HG03066 (cell line): ENCODE results near the gene RBM42.
"Not testable (repeated sequence)": the region's sequence is repeated elsewhere in the genome, so short reads cannot be mapped to it uniquely, and the experiment has no call there.

Source experiments
- ATAC-seq: cut with Tn5 transposase; IDR thresholded peaks from one replicate; pipeline ENCODE4 v1.9.1; 2021; ENCODE audit warnings: low read depth; ENCODE audit not compliant: unreplicated experiment

The RBM42 gene, protein sequence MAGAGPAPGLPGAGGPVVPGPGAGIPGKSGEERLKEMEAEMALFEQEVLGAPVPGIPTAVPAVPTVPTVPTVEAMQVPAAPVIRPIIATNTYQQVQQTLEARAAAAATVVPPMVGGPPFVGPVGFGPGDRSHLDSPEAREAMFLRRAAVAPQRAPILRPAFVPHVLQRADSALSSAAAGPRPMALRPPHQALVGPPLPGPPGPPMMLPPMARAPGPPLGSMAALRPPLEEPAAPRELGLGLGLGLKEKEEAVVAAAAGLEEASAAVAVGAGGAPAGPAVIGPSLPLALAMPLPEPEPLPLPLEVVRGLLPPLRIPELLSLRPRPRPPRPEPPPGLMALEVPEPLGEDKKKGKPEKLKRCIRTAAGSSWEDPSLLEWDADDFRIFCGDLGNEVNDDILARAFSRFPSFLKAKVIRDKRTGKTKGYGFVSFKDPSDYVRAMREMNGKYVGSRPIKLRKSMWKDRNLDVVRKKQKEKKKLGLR

DNA sequence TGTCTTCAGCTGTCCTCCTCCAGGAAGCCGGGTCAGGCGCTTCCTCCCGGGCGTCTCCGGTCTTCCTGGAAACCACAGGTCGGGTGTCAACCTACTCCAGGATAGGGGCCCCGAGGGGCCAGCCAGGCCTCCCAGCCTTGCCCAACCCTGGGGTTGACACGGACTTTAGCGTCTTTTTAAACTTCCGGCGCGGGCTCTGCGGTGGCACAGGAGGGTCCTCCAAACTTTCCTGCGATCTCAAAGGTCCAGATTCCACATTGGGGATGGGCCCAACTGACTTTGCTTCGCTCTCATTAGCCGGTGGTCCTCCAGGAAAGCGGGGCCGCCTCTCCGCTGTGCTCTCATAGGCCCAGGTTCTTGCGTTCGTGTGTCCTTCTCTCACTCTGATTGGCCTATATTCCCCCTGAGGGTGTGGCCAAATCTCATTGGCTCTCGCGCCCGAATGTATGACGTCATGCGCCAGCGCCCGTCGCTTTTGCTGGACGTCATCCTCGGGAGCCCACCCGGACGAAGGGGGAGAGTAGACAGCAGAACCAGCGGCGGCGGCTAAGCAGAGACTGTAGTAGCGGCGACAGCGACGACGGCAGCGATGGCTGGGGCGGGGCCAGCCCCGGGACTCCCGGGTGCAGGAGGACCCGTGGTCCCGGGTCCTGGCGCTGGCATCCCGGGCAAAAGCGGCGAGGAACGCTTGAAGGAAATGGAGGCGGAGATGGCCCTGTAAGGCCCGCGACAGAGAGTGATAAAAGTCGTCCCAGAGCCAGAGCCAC is at the start of gene RBM42:
RBM42 (plus strand) TSS at position 472 of the 767 bp plus-strand sequence; CDS start at position 590, 118 bp downstream.
- ATAC-seq: peak; percentile 95

DNA sequence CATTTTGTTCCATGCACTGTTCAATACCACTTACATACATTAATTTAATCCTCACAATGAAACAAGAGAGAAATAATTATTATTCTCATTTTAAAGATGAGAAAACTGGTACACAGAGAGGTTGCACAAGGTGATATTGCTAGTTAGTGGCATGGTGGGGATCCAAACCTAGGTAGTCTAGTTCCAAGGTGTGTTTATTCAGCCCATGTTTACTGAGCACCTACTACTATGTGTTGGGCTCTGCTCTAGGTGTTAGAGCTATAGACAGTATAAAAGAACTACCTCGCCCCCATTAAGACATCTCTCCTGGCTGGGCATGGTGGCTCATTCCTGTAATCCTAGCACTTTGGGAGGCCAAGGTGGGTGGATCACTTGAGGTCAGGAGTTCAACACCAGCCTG is 46.1 kb upstream of the RBM42 start:
- no peak for ATAC-seq

DNA sequence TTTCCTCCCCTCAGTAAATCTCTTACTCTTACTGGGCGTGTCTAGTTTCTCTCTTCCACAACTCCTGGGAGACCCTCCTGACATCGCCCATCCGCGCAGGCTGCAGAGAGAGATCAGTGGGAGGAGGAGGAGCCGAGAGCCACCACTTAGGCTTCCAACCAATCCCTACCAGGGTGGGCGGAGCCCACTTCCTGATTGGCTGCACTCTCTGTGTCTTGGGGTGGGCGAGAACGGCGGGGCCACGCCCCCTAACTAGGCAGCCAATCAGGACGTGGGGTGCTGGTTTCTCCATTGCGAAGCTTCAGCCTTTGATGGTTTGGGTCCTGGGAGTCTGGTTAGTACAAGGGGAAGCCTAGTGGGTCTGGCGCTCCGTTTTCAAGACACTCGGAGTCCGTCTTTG is 43.0 kb upstream of the RBM42 start, which contains the start of gene PMIS2:
PMIS2 (plus strand) TSS at position 326 of the 400 bp plus-strand sequence. CDS start 87 bp downstream, outside the sequence.
- no peak for ATAC-seq

DNA sequence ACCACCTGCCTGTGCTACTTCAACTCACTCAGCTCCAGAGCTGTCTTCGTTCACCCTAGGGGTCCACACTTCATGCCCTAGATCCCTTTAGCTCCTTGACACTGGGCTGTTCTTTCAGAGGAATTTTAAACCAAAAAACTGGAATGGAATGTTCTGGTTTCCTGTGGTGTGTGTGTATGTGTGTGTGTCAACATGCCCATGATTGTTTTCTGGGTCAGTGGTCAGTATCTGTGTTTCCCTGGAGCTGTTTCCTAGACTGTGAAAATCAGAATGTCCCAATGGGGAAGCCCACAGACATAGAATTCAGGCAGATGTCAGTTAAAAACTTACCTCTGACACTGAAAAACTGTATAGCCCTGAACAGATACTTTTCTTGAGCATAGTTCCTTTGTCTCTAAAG is 41.5 kb upstream of the RBM42 start:
- ATAC-seq: no peak

DNA sequence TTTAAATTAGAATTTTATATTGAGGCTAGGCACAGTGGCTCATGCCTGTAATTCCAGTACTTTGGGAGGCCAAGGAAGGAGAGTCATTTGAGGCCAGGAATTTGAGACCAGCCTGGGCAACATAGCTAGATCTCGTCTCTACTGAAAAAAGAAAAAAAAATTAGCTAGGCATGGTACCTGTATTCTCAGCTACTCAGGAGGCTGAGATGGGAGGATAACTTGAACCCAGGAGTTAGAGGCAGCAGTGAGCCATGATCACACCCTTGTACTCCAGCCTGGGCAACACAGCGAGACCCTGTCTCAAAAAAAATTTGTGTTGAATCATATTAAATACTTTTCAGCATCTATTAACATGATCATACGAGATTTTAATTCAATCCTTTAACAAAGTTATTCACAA is 38.0 kb upstream of the RBM42 start:
- ATAC-seq: no peak

DNA sequence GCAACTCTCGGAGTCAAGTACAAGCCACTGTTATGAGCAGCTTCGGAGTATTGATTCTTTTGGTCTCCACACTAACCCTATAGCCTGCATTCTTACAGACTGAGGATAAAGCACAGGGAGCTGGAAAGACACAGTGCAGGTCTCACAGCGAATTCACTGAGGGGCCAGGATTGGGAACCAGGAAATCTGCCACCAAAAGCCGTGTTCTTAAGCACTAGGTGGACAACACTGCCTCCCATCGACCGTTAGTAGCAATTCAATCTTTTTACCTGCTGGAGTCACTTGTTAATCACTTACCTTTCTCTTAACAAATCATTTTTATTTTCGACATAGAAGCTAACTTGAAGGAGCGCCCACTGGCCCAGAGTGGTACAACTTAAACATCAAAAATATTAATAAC is 36.6 kb upstream of the RBM42 start:
- ATAC-seq: no peak

DNA sequence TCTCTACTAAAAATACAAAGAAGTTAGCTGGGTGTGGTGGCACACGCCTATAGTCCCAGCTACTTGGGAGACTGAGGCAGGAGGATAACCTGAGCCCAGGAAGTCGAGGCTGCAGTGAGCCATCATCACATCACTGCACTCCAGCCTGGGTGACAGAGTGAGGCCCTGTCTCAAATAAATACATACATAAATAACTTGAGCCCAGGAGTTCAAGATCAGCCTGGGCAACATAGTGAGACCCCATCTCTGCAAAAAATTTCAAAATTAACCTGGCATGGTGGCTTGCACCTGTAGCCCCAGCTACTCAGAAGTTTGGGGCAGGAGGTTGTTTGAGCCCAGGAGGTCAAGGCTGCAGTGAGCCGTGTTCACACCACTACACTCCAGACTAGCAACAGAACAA is 33.8 kb upstream of the RBM42 start:
- ATAC-seq: not testable (repeated sequence)

DNA sequence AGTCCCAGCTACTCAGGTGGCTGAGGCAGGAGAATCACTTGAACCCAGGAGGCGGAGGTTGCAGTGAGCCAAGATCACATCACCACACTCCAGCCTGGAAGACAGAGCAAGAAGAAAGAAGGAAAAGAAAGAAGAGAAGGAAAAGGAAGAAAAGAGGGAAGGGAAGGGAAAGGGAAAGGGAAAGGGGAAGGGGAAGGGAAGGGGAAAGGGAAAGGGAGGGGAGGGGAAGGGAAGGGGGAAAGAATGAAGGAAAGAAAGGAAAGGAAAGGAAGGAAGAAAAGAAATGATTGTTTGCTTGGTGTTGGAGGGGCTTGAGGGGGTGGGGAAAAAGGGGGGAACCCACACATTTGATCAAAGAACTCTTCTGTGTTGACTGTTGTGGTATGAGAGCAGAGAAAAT is 32.9 kb upstream of the RBM42 start:
- no peak for ATAC-seq

DNA sequence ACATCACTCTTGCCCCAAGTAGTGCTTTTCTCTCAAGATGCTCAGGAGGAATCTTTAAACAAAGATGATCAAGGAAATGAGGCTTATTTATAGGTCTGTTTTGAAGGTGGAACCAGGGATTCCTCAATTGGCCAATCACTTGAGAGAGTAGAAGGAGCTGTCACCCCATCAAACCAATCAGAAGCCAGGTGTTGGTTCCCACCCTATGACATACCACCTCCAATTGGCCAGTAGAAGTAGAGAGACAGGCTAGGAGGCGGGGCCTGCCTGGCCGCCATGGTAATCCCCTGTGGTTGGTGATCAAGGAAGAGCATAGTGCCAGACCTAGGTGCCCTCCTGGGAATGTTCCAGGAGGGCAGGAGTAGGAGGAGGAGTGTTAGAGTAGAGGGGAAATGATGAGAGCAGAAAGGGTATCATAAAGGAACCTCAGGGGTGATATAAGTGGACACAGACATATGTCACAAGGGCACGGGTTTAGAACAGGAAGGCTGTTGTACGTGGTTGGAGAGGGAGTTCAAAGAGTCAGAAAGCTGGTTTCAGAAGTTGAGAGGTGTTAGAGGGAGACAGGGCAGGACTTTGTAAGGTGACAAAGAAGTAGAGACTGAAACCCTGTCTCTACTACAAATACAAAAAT is 32.4 kb upstream of the RBM42 start:
- ATAC-seq: no peak

DNA sequence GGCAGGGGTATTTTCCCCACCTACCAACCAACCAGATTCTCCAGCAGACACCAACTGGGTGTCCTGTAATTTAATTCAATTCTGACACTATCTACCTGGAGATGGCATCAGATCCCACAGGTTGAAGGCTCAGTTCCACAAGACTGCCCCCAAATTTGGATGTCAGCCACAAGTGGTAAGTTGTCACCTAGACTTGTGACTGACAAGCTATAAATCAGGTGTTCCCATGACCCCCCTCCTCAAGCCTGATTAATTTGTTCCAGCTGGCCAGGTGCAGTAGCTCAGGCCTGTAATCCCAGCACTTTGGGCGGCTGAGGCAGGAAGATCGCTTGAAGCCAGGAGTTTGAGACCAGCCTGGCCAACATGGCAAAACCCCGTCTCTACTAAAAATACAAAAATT is 26.9 kb upstream of the RBM42 start:
- ATAC-seq: no peak

DNA sequence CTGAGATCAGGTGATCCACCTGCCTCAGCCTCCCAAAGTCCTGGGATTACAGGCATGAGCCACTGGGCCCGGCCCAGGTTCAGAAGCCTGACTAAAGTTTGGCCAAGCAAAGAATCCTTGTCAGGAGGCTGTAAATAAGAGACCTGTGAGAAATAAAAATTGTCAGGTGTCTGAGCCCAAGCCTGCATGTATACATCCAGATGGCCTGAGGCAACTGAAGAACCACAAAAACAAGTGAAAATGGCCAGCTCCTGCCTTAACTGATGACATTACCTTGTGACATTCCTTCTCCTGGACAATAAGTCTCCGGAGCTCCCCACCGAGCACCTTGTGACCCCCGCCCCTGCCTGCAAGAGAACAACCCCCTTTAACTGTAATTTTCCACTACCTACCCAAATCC is 24.4 kb upstream of the RBM42 start:
- not testable (repeated sequence) for ATAC-seq

DNA sequence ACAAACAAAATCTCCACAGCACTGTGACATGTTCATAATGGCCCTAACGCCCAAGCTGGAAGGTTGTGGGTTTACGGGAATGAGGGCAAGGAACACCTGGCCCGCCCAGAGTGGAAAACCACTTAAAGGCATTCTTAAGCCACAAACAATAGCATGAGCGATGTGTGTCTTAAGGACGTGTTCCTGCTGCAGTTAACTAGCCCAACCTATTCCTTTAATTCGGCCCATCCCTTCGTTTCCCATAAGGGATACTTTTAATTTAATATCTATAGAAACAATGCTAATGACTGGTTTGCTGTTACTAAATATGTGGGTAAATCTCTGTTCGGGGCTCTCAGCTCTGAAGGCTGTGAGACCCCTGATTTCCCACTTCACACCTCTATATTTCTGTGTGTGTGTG is 21.7 kb upstream of the RBM42 start:
- not testable (repeated sequence) for ATAC-seq

DNA sequence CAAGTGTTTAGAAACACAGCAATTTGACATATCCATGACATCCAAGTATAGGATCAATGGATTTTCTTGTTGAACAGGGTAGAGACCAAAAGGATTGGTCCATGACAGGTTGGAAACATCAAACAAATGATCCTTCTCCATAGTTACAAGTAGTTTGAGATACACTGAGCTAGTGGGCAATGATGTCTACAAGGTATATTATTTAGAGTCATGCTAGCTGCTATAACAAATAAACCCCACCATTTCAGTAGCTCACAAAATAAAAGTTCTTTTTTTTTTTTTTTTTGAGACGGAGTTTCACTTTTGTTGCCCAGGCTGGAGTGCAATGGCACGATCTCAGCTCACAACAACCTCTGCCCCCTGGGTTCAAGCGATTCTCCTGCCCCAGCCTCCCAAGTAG is 21.2 kb upstream of the RBM42 start:
- no peak for ATAC-seq

DNA sequence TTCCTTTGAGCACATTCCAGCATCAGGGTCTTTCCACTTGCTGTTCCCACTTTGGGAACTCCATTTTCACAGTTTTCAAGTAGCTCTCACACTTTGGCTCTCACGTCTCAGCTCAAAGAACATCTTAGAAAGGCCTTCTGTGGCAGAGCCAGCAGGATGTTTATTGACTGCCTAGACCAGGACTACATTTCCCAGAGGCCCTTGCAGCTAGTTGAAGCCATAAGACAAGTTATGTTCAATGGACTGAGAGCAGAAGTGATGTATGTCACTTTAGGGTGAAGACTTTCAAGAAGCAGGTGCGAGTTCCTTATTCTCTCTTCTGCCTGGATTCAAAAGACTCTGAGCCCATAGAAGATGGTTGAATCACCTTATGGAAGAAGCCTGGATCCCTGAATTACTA is 20.6 kb upstream of the RBM42 start:
- no peak for ATAC-seq

DNA sequence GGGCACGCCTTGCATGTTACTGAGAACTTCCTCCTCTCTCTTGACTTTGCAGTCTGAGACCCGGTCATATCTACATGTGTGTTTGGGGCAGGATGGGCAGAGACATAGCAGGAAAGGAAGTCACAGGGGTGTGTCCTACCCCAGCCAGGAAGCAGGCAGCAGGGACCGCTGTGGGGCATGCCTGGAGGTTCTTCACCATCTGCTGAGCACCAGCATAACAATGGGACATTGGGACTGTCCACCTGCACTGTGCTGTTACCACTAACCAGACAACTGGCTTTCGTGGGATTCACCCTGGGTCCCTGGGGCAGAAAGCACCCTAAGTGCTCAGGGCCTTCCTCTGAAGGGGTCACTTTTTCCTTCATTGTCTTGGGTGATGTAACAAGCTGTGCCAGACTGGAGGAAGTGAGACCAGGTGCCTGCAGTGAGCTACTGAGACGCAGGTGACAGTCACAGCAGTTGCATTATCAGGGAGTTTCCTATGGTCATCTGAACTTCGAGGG is 18.9 kb upstream of the RBM42 start:
- no peak for ATAC-seq

DNA sequence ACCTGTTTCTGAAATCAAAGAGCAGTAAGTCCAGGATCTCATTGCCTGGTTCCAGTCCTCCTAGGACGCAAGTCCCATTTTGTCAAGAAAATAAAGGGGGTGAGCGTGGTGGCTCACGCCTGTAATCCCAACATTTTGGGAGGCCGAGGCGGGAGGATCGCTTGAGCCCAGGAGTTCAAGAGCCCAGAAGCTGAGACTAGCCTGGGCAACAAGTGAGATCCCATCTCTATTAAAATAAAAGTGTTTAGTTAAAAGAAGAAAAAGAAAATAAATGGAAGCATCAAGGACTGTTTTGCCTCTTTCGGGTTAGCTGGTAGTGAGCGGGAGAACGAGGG is 16.6 kb upstream of the RBM42 start:
- ATAC-seq: no peak

DNA sequence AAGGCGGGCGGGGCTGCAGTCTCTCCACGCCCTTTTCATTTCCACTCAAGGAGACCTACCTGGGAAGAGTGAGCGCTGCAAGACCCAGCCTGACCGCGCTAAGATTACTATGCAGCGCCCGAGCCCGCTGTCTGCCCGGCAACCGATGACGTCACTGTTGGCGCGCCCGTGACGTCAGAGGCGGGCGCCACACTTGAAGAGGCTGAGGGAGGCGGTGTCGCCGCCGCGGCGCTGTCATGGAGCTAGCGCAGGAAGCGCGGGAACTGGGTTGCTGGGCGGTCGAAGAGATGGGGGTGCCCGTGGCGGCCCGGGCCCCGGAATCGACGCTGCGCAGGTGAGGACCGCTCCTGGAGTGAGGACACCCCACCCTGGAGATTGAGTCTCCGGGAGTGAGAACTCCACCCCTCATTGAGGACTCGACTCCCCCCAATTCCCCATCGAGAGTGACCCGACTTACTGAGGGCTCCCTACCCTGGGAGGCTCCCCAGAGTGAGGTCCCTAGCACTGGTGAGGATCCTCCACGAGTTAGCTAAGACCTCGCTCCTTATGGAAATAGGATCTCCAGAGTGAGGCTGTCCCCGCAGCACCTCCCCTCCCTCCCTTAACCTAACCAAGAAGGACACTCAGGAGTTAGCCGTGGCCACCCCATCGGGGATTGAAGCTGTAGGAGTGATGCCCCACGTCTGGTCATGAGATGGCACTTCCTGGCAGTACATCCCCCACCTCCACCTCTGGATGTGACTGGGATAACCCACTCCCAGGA is 16.1 kb upstream of the RBM42 start, which contains the start of gene HAUS5:
HAUS5 (plus strand) TSS at position 177 of the 763 bp plus-strand sequence; CDS start at position 237, 60 bp downstream.
- peak; percentile 88 for ATAC-seq

DNA sequence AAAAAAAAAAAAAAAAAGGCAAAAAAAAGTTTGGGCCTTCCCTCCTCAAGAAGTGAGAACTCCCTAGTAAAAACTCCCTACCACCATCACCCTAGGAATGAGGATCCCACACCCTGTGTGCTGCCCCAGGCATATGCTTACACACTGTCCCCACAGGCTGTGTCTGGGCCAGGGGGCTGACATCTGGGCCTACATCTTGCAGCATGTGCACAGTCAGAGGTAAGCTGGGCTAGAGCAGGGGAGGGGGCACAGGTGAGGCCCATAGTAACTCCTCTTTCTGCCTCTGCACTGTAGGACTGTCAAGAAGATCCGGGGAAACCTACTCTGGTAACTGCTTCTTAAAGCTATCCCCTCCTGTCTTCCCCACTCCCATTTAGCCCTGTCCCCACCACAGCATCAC is 15.3 kb upstream of the RBM42 start:
- no peak for ATAC-seq

DNA sequence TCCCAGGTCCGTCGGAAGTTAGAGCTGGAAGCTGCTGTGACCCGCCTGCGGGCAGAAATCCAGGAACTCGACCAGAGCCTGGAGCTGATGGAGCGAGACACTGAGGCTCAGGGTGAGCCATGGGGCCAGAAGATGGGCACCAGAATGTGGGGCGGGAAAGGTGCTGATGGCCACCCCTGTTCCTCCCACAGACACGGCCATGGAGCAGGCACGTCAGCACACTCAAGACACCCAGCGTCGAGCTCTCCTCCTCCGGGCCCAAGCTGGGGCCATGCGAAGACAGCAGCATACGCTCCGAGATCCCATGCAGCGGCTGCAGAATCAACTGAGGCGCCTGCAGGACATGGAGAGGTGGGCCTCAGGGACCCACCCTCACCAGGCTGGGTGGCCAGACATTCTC is 13.8 kb upstream of the RBM42 start:
- ATAC-seq: no peak

DNA sequence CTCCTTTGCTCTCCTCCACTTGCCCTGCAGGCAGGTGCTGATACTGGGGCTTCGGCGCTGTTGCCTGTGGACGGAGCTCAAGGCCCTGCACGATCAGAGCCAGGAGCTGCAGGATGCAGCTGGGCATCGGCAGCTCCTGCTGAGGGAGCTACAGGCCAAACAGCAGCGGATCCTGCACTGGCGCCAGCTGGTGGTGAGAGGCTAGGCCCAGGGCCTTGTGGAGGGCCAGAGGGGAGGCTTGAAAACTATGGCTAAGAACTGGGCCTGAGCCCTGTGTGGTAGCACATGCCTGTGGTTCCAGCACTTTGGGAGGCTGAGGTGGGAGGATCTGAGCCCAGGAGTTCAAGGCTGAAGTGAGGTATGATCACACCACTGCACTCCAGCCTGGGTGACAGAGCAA is 10.0 kb upstream of the RBM42 start:
- no peak for ATAC-seq
